Gastrocnemius medialis (tissue), 4 donors: ENCODE results near the gene SCLY. TPM values are rescaled to one million over a fixed set of nuclear protein-coding genes. Genes with fewer than 3 reads are reported as not detected.

Source experiments
- ATAC-seq, 2 donors: fragments of 150-250 bp; one replicate each; pipeline ENCODE4 v1.9.1; 2016
- DNase-seq, 2 donors: peaks; one replicate each; pipeline ENCODE4 v3.0.0-alpha.2; 2019
- H3K27ac ChIP-seq, 4 donors: fragments of 200-600 bp; sonication (generic); 1 replicate in 1 of 4; 2 replicates in 3 of 4; pipeline ENCODE4 v1.5.1; 2016 to 2018; ENCODE audit warnings: mild to moderate bottlenecking in 2 of 4, moderate library complexity in 1 of 4
- H3K27me3 ChIP-seq, 3 donors: fragments of 200-600 bp; sonication (generic) in 2 of 3; 1 replicate in 1 of 3; 2 replicates in 2 of 3; pipeline versions ENCODE4 v1.5.1 to v1.6.0; 2016 to 2019; ENCODE audit warnings: mild to moderate bottlenecking in 1 of 3, moderate library complexity in 1 of 3
- H3K36me3 ChIP-seq, 2 donors: fragments of 200-600 bp; sonication (generic) in 1 of 2; one replicate each; pipeline ENCODE4 v1.5.1; 2017 to 2018
- H3K4me1 ChIP-seq, 2 donors: fragments of 200-600 bp; sonication (generic) in 1 of 2; one replicate each; pipeline ENCODE4 v1.5.1; 2016 to 2017; ENCODE audit warnings: mild to moderate bottlenecking in 2 of 2
- H3K4me3 ChIP-seq, 4 donors: fragments of 200-600 bp; sonication (generic) in 3 of 4; 1 replicate in 1 of 4; 2 replicates in 3 of 4; pipeline ENCODE4 v1.5.1; 2016 to 2019; ENCODE audit warnings: mild to moderate bottlenecking in 2 of 4
- H3K9me3 ChIP-seq, 3 donors: fragments of 200-600 bp; sonication (generic) in 2 of 3; 1 replicate in 1 of 3; 2 replicates in 2 of 3; pipeline ENCODE4 v1.5.1; 2016 to 2019
- POLR2A ChIP-seq, 2 donors: fragments of 450-650 bp; IDR thresholded peaks; one replicate each; pipeline ENCODE4 v1.6.1; 2017; ENCODE audit warnings: antibody characterized with exemption in 2 of 2, mild to moderate bottlenecking in 2 of 2, moderate library complexity in 2 of 2
- in situ Hi-C, 4 donors: fragments of 200-750 bp; cut with MboI; loops; one replicate each; pipeline versions ENCODE4 v1.15.0 to v1.8.0; 2017; ENCODE audit warnings: low sequenced_read_pairs in 4 of 4
- intact Hi-C: fragments of 100-400 bp; cut with DNase I; formaldehyde crosslinking; loops from one replicate; pipeline ENCODE4 v1.15.1; 2023; ENCODE audit warnings: low total_unique reads
- total RNA-seq, 4 donors: library from RNA; depleted of rRNA; stranded (reverse); fragments of >200 nt; gene quantifications; one replicate each; pipeline versions ENCODE4 v1.1.0 to v1.2.3, GENCODE V29; 2016
- TF ChIP-seq, protein P1 (sequence below), 5 experiments: fragments of 450-650 bp in 3 of 5; fragments of 200-600 bp in 2 of 5; sonication (generic) in 2 of 5; IDR thresholded peaks in 4 of 5; conservative IDR thresholded peaks in 1 of 5; 1 replicate in 4 of 5; 2 replicates in 1 of 5; pipeline ENCODE4 v1.5.1; 2016 to 2019; ENCODE audit warnings: antibody characterized with exemption in 5 of 5, mild to moderate bottlenecking in 3 of 5, moderate library complexity in 3 of 5

The SCLY gene
- total RNA-seq, 4 donors from 2014 or later, result 3.3 to 9.7 (median 5.6) TPM

DNA sequence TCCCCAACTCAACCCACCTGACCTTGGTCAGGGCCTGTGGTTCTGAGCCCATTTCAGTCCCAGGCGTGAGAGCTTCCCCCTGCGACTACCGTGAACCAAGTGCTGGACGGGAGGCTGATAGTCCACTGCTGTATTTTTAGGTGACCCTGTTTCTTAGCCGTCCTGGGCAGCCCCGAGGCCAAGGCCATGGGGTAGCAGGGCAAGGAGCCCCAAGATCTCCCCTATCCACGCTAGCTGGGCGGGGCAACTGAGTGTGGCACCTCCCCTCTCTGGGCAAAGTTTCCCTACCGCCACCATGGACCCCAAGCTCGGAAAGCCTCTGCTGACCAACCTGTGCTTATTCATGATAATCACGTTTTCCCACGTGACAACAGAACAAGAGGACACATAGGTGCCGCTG lies 77.1 kb downstream of the SCLY start:
- in situ Hi-C loops (no loop called here), intact Hi-C loops (loop anchor here (2.0 to 5.0 kb wide), 3 partner anchors 94 to 279 kb away; partner anchors contain the start of gene RAMP1)
- Histone ChIP-seq H3K4me1 (peaks cover 54 to 61% of the 10 kb centered on the region in 2 donors), H3K27ac (peak overlapping the region; percentile 91 to 100 (median 98)), H3K4me3 (peak overlapping the region in 3 of 4 donors; percentile 56 to 89 (median 86)), H3K36me3 (peaks cover 0 to 12% of the 10 kb centered on the region in 2 donors), H3K27me3 (no peaks in the 10 kb centered on the region), H3K9me3 (no peaks in the 10 kb centered on the region)
- peak; percentile 12 to 25 for ATAC-seq
- no peak for DNase-seq
- TF ChIP-seq POLR2A (IDR thresholded peaks at IDR 0.05), result no peak
- TF ChIP-seq, protein P1, sequence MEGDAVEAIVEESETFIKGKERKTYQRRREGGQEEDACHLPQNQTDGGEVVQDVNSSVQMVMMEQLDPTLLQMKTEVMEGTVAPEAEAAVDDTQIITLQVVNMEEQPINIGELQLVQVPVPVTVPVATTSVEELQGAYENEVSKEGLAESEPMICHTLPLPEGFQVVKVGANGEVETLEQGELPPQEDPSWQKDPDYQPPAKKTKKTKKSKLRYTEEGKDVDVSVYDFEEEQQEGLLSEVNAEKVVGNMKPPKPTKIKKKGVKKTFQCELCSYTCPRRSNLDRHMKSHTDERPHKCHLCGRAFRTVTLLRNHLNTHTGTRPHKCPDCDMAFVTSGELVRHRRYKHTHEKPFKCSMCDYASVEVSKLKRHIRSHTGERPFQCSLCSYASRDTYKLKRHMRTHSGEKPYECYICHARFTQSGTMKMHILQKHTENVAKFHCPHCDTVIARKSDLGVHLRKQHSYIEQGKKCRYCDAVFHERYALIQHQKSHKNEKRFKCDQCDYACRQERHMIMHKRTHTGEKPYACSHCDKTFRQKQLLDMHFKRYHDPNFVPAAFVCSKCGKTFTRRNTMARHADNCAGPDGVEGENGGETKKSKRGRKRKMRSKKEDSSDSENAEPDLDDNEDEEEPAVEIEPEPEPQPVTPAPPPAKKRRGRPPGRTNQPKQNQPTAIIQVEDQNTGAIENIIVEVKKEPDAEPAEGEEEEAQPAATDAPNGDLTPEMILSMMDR (IDR thresholded peaks at IDR 0.05 in 4 of 5, conservative IDR thresholded peaks at IDR 0.05 in 1 of 5), result no peak

- ATAC-seq (peak; percentile 50 to 59), DNase-seq (peak; percentile 91 to 96)
- H3K27ac ChIP-seq, result peak within 1 kb of the TSS; percentile 91 to 100 (median 98)
- H3K9me3 ChIP-seq, result no peaks in the 10 kb centered on the region
- TF ChIP-seq, protein P1 (IDR thresholded peaks at IDR 0.05 in 4 of 5, conservative IDR thresholded peaks at IDR 0.05 in 1 of 5), result no peak
- TF ChIP-seq POLR2A (IDR thresholded peaks at IDR 0.05), result peak; percentile 93 to 94
- in situ Hi-C loops (no loop called here), intact Hi-C loops (loop anchor here (2.0 to 5.0 kb wide), 2 partner anchors 94 to 280 kb away; partner anchors contain the start of gene RAMP1)
- H3K27me3 ChIP-seq, result no peaks in the 10 kb centered on the region
- H3K4me1 ChIP-seq, result peaks cover 60 to 67% of the 10 kb centered on the region in 2 donors
- peak within 1 kb of the TSS; percentile 56 to 89 (median 80) for H3K4me3 ChIP-seq
- H3K36me3 ChIP-seq, result peaks cover 0 to 12% of the 10 kb centered on the region in 2 donors
These were observed 77.8 kb downstream of the SCLY start, which contains the start of gene KLHL30 for GRCh38 chr2:238138331-238139195. TSS of gene KLHL30 (plus strand) at chr2:238138668. CDS start at chr2:238140755, 2,087 bp downstream.

- DNase-seq, result peak; percentile 38 to 65
- Histone ChIP-seq H3K27me3 (no peaks in the 10 kb centered on the region), H3K4me3 (peak overlapping the region; percentile 56 to 89 (median 80)), H3K4me1 (peaks cover 67 to 72% of the 10 kb centered on the region in 2 donors), H3K36me3 (peaks cover 0 to 12% of the 10 kb centered on the region in 2 donors), H3K27ac (peak overlapping the region; percentile 91 to 100 (median 98)), H3K9me3 (no peaks in the 10 kb centered on the region)
- ATAC-seq, result peak; percentile 3
- intact Hi-C loops (loop anchor here (2.0 to 5.0 kb wide), 2 partner anchors 93 to 281 kb away; partner anchors contain the start of gene RAMP1), in situ Hi-C loops (no loop called here)
- TF ChIP-seq POLR2A (IDR thresholded peaks at IDR 0.05), result no peak
- TF ChIP-seq, protein P1 (IDR thresholded peaks at IDR 0.05 in 4 of 5, conservative IDR thresholded peaks at IDR 0.05 in 1 of 5), result peak; percentile 51 to 96 (median 89)
These were observed 78.6 kb downstream of the SCLY start for GRCh38 chr2:238139196-238140039.

- Histone ChIP-seq H3K27me3 (no peaks in the 10 kb centered on the region), H3K4me1 (peaks cover 65 to 70% of the 10 kb centered on the region in 2 donors), H3K27ac (peak overlapping the region; percentile 91 to 100 (median 98)), H3K4me3 (peak overlapping the region in 3 of 4 donors; percentile 73 to 89 (median 86)), H3K36me3 (peaks cover 0 to 12% of the 10 kb centered on the region in 2 donors), H3K9me3 (no peaks in the 10 kb centered on the region)
- in situ Hi-C loops, result no loop called here
- TF ChIP-seq, protein P1 (IDR thresholded peaks at IDR 0.05 in 4 of 5, conservative IDR thresholded peaks at IDR 0.05 in 1 of 5), result no peak
- no peak for TF ChIP-seq POLR2A (IDR thresholded peaks at IDR 0.05)
- no peak for ATAC-seq
- intact Hi-C loops, result no loop called here
- DNase-seq, result no peak
These were observed 79.2 kb downstream of the SCLY start for GRCh38 chr2:238140040-238140439.
